ENCODE measurements around the gene ELK1.

DNA sequence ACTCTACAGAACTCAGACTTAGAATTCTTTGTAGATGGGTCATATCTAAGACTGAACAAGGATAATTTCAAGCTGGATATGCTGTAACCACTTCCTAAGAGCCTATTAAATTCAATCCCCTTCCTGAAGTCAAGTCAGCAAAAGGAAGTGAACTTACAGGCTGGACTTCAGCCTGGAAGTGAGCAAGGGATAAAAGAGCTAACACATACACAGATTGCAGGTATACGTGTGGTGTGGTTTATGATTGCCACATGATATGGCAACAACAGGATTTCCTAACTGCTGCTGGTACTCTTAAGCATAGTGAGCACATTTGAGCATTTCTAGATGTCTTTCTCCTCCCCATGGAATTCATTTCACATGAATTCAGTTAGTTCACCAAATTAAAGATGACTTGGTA, 46.8 kb upstream of the ELK1 start:
- TF ChIP-seq POLR2A (IDR thresholded peaks at IDR 0.05) = no peak
- TF ChIP-seq, protein P1, sequence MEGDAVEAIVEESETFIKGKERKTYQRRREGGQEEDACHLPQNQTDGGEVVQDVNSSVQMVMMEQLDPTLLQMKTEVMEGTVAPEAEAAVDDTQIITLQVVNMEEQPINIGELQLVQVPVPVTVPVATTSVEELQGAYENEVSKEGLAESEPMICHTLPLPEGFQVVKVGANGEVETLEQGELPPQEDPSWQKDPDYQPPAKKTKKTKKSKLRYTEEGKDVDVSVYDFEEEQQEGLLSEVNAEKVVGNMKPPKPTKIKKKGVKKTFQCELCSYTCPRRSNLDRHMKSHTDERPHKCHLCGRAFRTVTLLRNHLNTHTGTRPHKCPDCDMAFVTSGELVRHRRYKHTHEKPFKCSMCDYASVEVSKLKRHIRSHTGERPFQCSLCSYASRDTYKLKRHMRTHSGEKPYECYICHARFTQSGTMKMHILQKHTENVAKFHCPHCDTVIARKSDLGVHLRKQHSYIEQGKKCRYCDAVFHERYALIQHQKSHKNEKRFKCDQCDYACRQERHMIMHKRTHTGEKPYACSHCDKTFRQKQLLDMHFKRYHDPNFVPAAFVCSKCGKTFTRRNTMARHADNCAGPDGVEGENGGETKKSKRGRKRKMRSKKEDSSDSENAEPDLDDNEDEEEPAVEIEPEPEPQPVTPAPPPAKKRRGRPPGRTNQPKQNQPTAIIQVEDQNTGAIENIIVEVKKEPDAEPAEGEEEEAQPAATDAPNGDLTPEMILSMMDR (IDR thresholded peaks at IDR 0.05) = no peak

Data from testis (tissue), 2 donors.